C4-2B (cell line): ENCODE measurements around the gene NBEAL2.

Experiments
- ZFX ChIP-seq: fragments of 450-650 bp; IDR thresholded peaks from 2 replicates; pipeline ENCODE4 v1.6.1; 2017
- TF ChIP-seq, protein P1 (sequence below): fragments of 450-650 bp; conservative IDR thresholded peaks from 2 replicates; pipeline ENCODE4 v1.5.1; 2017; ENCODE audit warnings: mild to moderate bottlenecking

DNA sequence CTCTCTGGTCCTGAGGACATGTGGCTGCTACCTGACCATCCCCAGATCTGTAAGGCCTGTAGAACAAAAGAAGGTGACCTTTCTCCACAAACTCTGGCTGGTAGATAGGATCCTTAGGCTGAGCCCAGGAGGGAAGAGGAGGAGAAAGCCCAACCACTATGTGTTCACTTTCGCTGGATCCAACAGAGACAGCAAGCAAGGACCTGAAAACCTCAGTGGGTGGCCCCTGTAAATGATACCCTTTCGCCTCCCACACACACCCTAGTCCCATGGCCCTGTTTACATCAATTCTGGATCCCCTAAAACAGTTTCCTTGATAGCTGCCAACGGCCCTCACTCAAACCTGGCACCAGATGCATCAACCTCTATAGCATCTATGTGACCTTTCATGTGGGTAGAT, 25.3 kb upstream of the NBEAL2 start:
- TF ChIP-seq, protein P1, sequence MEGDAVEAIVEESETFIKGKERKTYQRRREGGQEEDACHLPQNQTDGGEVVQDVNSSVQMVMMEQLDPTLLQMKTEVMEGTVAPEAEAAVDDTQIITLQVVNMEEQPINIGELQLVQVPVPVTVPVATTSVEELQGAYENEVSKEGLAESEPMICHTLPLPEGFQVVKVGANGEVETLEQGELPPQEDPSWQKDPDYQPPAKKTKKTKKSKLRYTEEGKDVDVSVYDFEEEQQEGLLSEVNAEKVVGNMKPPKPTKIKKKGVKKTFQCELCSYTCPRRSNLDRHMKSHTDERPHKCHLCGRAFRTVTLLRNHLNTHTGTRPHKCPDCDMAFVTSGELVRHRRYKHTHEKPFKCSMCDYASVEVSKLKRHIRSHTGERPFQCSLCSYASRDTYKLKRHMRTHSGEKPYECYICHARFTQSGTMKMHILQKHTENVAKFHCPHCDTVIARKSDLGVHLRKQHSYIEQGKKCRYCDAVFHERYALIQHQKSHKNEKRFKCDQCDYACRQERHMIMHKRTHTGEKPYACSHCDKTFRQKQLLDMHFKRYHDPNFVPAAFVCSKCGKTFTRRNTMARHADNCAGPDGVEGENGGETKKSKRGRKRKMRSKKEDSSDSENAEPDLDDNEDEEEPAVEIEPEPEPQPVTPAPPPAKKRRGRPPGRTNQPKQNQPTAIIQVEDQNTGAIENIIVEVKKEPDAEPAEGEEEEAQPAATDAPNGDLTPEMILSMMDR, result no peak
- no peak for TF ChIP-seq ZFX
